Hepatocyte (in vitro differentiated cells): ENCODE results near the gene SLC28A3. TPM values are rescaled to one million over a fixed set of nuclear protein-coding genes. Genes with fewer than 3 reads are reported as not detected.

ENCODE experiments used
- DNase-seq: peaks from one replicate; pipeline ENCODE4 v3.0.0-alpha.2; 2016; ENCODE audit warnings: low spot score
- H2AFZ ChIP-seq: fragments of 200-600 bp; sonication (generic); 2 replicates; pipeline ENCODE4 v1.6.0; 2016; ENCODE audit warnings: antibody characterized with exemption, mild to moderate bottlenecking
- H3K27ac ChIP-seq: fragments of 200-600 bp; sonication (generic); 2 replicates; pipeline ENCODE4 v1.5.1; 2016; ENCODE audit warnings: mild to moderate bottlenecking
- H3K27me3 ChIP-seq: fragments of 200-600 bp; sonication (generic); 2 replicates; pipeline ENCODE4 v1.6.1; 2016
- H3K36me3 ChIP-seq: fragments of 200-600 bp; sonication (generic); replicated peaks from 2 replicates; pipeline ENCODE4 v1.5.1; 2016; ENCODE audit warnings: low read depth; ENCODE audit not compliant: insufficient read depth
- H3K4me1 ChIP-seq: fragments of 200-600 bp; sonication (generic); 2 replicates; pipeline ENCODE4 v1.5.1; 2016; ENCODE audit warnings: mild to moderate bottlenecking, moderate library complexity; ENCODE audit not compliant: insufficient read depth
- H3K4me2 ChIP-seq: fragments of 200-600 bp; sonication (generic); 2 replicates; pipeline ENCODE4 v1.6.0; 2016
- H3K4me3 ChIP-seq: fragments of 200-600 bp; sonication (generic); 2 replicates; pipeline ENCODE4 v1.5.1; 2016; ENCODE audit warnings: mild to moderate bottlenecking
- H3K79me2 ChIP-seq: fragments of 200-600 bp; sonication (generic); 2 replicates; pipeline ENCODE4 v1.6.0; 2017; ENCODE audit warnings: mild to moderate bottlenecking
- H3K9me2 ChIP-seq: fragments of 200-600 bp; sonication (generic); replicated peaks from 2 replicates; pipeline ENCODE4 v1.6.0; 2017; ENCODE audit warnings: mild to moderate bottlenecking; ENCODE audit not compliant: insufficient read depth
- H3K9me3 ChIP-seq: fragments of 200-600 bp; sonication (generic); 2 replicates; pipeline ENCODE4 v1.5.1; 2016; ENCODE audit warnings: low read depth, mild to moderate bottlenecking
- H4K20me1 ChIP-seq: fragments of 200-600 bp; sonication (generic); 2 replicates; pipeline ENCODE4 v1.6.0; 2016; ENCODE audit warnings: mild to moderate bottlenecking; ENCODE audit not compliant: insufficient read depth, poor library complexity, severe bottlenecking
- CTCF ChIP-seq: fragments of 200-600 bp; sonication (generic); IDR thresholded peaks from 2 replicates; pipeline ENCODE4 v1.5.1; 2016; ENCODE audit warnings: antibody characterized with exemption, mild to moderate bottlenecking; ENCODE audit not compliant: poor library complexity
- EZH2 ChIP-seq: fragments of 200-600 bp; sonication (generic); IDR thresholded peaks from 2 replicates; pipeline ENCODE4 v1.6.1; 2016; ENCODE audit warnings: antibody characterized with exemption, mild to moderate bottlenecking, borderline replicate concordance
- EZH2phosphoT487 ChIP-seq: fragments of 200-600 bp; sonication (generic); IDR thresholded peaks from one replicate; pipeline ENCODE4 v1.6.1; 2018; ENCODE audit warnings: antibody characterized with exemption, mild to moderate bottlenecking, low read depth, moderate library complexity; ENCODE audit not compliant: unreplicated experiment, severe bottlenecking
- WGBS: methylation state at CpG from one replicate; pipeline ENCODE4 v1.1.6; 2016; ENCODE audit warnings: low lambda C conversion rate; ENCODE audit errors: missing lambda C conversion rate; 5-methylcytosine and 5-hydroxymethylcytosine counted together
- polyA plus RNA-seq: library from polyadenylated mRNA; unstranded; fragments of >200 nt; fragmentation: Nextera tagmentation; extraction: Ambion mirVana; gene quantifications from 2 replicates; pipeline ENCODE4 v1.2.1, GENCODE V29; 2016
- total RNA-seq: library from RNA; depleted of rRNA; stranded (reverse); fragments of >200 nt; gene quantifications from 2 replicates; pipeline ENCODE4 v1.2.3, GENCODE V29; 2014

The SLC28A3 gene
- total and polyA plus RNA-seq, 2 experiments from 2014 or later: 0.98 to 1.7 TPM

GRCh38 chr9:84251921-84252320 is 88.6 kb downstream of the SLC28A3 start:
- H4K20me1 ChIP-seq: no peaks in the 10 kb centered on the region
- no peaks in the 10 kb centered on the region for H3K9me2 ChIP-seq
- no peaks in the 10 kb centered on the region for H3K79me2 ChIP-seq
- no peaks in the 10 kb centered on the region for H3K9me3 ChIP-seq
- WGBS: 55% methylated on average over 7 of the region's 7 CpGs
- TF ChIP-seq CTCF (no peak), EZH2phosphoT487 (no peak), EZH2 (no peak)
- H3K4me3 ChIP-seq: no peak overlapping the region
- H2AFZ ChIP-seq: no peak overlapping the region
- peaks cover 5% of the 10 kb centered on the region for H3K4me1 ChIP-seq
- H3K27me3 ChIP-seq: no peaks in the 10 kb centered on the region
- peak overlapping the region; percentile 22 for H3K4me2 ChIP-seq
- no peak for DNase-seq
- no peaks in the 10 kb centered on the region for H3K36me3 ChIP-seq
- H3K27ac ChIP-seq: no peak overlapping the region

- H2AFZ ChIP-seq: no peak overlapping the region
- no peaks in the 10 kb centered on the region for H3K4me1 ChIP-seq
- H3K4me2 ChIP-seq: no peak overlapping the region
- no peaks in the 10 kb centered on the region for H3K79me2 ChIP-seq
- H3K27ac ChIP-seq: no peak overlapping the region
- H4K20me1 ChIP-seq: no peaks in the 10 kb centered on the region
- no peaks in the 10 kb centered on the region for H3K9me2 ChIP-seq
- no peak for TF ChIP-seq EZH2
- no peak for TF ChIP-seq CTCF
- no peak for TF ChIP-seq EZH2phosphoT487
- no peak overlapping the region for H3K4me3 ChIP-seq
- H3K9me3 ChIP-seq: no peaks in the 10 kb centered on the region
- H3K36me3 ChIP-seq: no peaks in the 10 kb centered on the region
- no peaks in the 10 kb centered on the region for H3K27me3 ChIP-seq
- DNase-seq: no peak
- 68% methylated on average over 5 of the region's 5 CpGs for WGBS
Observed at GRCh38 chr9:84241817-84242373, 98.7 kb downstream of the SLC28A3 start.

GRCh38 chr9:84239343-84239742 is 101.2 kb downstream of the SLC28A3 start:
- no peak overlapping the region for H3K4me3 ChIP-seq
- WGBS: 68% methylated on average over 2 of the region's 2 CpGs
- no peaks in the 10 kb centered on the region for H3K9me3 ChIP-seq
- no peaks in the 10 kb centered on the region for H3K79me2 ChIP-seq
- no peak overlapping the region for H2AFZ ChIP-seq
- TF ChIP-seq CTCF: no peak
- TF ChIP-seq EZH2phosphoT487: no peak
- no peak for TF ChIP-seq EZH2
- no peak for DNase-seq
- no peak overlapping the region for H3K27ac ChIP-seq
- no peak overlapping the region for H3K4me2 ChIP-seq
- no peaks in the 10 kb centered on the region for H3K9me2 ChIP-seq
- no peaks in the 10 kb centered on the region for H4K20me1 ChIP-seq
- H3K4me1 ChIP-seq: no peaks in the 10 kb centered on the region
- H3K27me3 ChIP-seq: no peaks in the 10 kb centered on the region
- H3K36me3 ChIP-seq: no peaks in the 10 kb centered on the region

GRCh38 chr9:84238652-84239051 is 101.9 kb downstream of the SLC28A3 start:
- H4K20me1 ChIP-seq: no peaks in the 10 kb centered on the region
- H3K4me1 ChIP-seq: no peaks in the 10 kb centered on the region
- no peak overlapping the region for H3K27ac ChIP-seq
- H3K79me2 ChIP-seq: no peaks in the 10 kb centered on the region
- TF ChIP-seq EZH2 (no peak), CTCF (no peak), EZH2phosphoT487 (no peak)
- H2AFZ ChIP-seq: no peak overlapping the region
- H3K27me3 ChIP-seq: no peaks in the 10 kb centered on the region
- no peaks in the 10 kb centered on the region for H3K9me2 ChIP-seq
- H3K36me3 ChIP-seq: no peaks in the 10 kb centered on the region
- no peaks in the 10 kb centered on the region for H3K9me3 ChIP-seq
- H3K4me2 ChIP-seq: no peak overlapping the region
- no peak for DNase-seq
- 90% methylated on average over 4 of the region's 4 CpGs for WGBS
- no peak overlapping the region for H3K4me3 ChIP-seq
